Calu3 (cell line): ENCODE measurements around the gene TRAF3IP3. TPM values are rescaled to one million over a fixed set of nuclear protein-coding genes. Genes with fewer than 3 reads are reported as not detected.
A peak's percentile ranks its signal among the peaks of the same experiment; 100 is the strongest.

Experiments
- Bru-seq: library from RNA; stranded (reverse); fragments of 400-500 nt; gene quantifications from one replicate; lab custom pipeline; 2021; lab: Mats Ljungman, UMichigan
- BruChase-seq, 2 experiments: library from RNA; stranded (reverse); fragments of 400-500 nt; gene quantifications; one replicate each; lab custom pipeline; 2021; lab: Mats Ljungman, UMichigan
- BruUV-seq: library from RNA; stranded (reverse); fragments of 400-500 nt; replicated peaks from 2 replicates; lab custom pipeline; 2021; lab: Mats Ljungman, UMichigan
- CTCF ChIA-PET: fragments of 300-600 bp; sonication (Branson Sonifier 250); formaldehyde crosslinking; loops from one replicate; lab custom pipeline; 2022; ENCODE audit warnings: antibody characterized with exemption; lab: Charles Lee
- DNase-seq: peaks from one replicate; pipeline ENCODE4 v3.0.0; 2022
- H3K27ac Mint-ChIP-seq: one replicate; pipeline ENCODE4 v1.8.0; 2022; ENCODE audit warnings: mixed read lengths; ENCODE audit not compliant: unreplicated experiment
- H3K27me3 Mint-ChIP-seq: one replicate; pipeline ENCODE4 v1.8.0; 2022; ENCODE audit warnings: mixed read lengths; ENCODE audit not compliant: unreplicated experiment
- H3K36me3 Mint-ChIP-seq: one replicate; pipeline ENCODE4 v1.8.0; 2022; ENCODE audit warnings: mild to moderate bottlenecking, moderate library complexity, mixed read lengths; ENCODE audit not compliant: insufficient read depth, unreplicated experiment
- H3K4me1 Mint-ChIP-seq: one replicate; pipeline ENCODE4 v1.8.0; 2022; ENCODE audit warnings: mild to moderate bottlenecking, low read depth, mixed read lengths; ENCODE audit not compliant: unreplicated experiment
- H3K4me3 Mint-ChIP-seq: one replicate; pipeline ENCODE4 v1.8.0; 2022; ENCODE audit warnings: mild to moderate bottlenecking, low read depth, moderate library complexity, mixed read lengths; ENCODE audit not compliant: unreplicated experiment
- H3K9me3 Mint-ChIP-seq: one replicate; pipeline ENCODE4 v1.8.0; 2022; ENCODE audit warnings: low read depth, mixed read lengths; ENCODE audit not compliant: unreplicated experiment
- CTCF ChIP-seq: fragments of 200-600 bp; IDR thresholded peaks from one replicate; pipeline ENCODE4 v1.8.0; 2022; ENCODE audit warnings: antibody characterized with exemption; ENCODE audit not compliant: unreplicated experiment
- intact Hi-C: fragments of 100-400 bp; cut with micrococcal nuclease; formaldehyde crosslinking; loops from one replicate; pipeline ENCODE4 v1.10.0; 2022; ENCODE audit not compliant: unreplicated experiment
- long read RNA-seq: library from polyadenylated mRNA; stranded (forward); transcript quantifications from one replicate; pipeline ENCODE4 v2.0.0, GENCODE V29; 2022
- total RNA-seq: library from RNA; stranded (reverse); gene quantifications from 2 replicates; pipeline ENCODE4 v1.2.3, GENCODE V29; 2022

Gene TRAF3IP3, protein sequence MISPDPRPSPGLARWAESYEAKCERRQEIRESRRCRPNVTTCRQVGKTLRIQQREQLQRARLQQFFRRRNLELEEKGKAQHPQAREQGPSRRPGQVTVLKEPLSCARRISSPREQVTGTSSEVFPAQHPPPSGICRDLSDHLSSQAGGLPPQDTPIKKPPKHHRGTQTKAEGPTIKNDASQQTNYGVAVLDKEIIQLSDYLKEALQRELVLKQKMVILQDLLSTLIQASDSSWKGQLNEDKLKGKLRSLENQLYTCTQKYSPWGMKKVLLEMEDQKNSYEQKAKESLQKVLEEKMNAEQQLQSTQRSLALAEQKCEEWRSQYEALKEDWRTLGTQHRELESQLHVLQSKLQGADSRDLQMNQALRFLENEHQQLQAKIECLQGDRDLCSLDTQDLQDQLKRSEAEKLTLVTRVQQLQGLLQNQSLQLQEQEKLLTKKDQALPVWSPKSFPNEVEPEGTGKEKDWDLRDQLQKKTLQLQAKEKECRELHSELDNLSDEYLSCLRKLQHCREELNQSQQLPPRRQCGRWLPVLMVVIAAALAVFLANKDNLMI
- total RNA-seq (not detected in 2 replicates), Bru-seq, nascent RNA (not detected), BruChase-seq, experiment 1, labeled RNA remaining after a 6-hour chase (not detected), BruChase-seq, experiment 2, labeled RNA remaining after a 2-hour chase (not detected)
- long read RNA-seq: 0 reads

GRCh38 chr1:209755926-209756614, at the start of gene TRAF3IP3:
Gene TRAF3IP3 (plus strand): TSS chr1:209756053. CDS start chr1:209760040, 3,987 bp downstream.
- no peak for DNase-seq
- Mint-ChIP-seq H3K36me3 (no peaks in the 10 kb centered on the region), H3K9me3 (no peaks in the 10 kb centered on the region), H3K4me3 (no peak within 1 kb of the TSS), H3K27me3 (peaks cover 28% of the 10 kb centered on the region), H3K4me1 (no peaks in the 10 kb centered on the region), H3K27ac (no peak within 1 kb of the TSS)
- CTCF ChIA-PET: no interaction called here
- TF ChIP-seq CTCF: no peak
- intact Hi-C loops: no loop called here
- no TSS peak for BruUV-seq

- intact Hi-C loops: no loop called here
- DNase-seq: no peak
- Mint-ChIP-seq H3K4me1 (peaks cover 30% of the 10 kb centered on the region), H3K4me3 (no peak overlapping the region), H3K36me3 (no peaks in the 10 kb centered on the region), H3K27ac (no peak overlapping the region), H3K27me3 (no peaks in the 10 kb centered on the region), H3K9me3 (no peaks in the 10 kb centered on the region)
- CTCF ChIA-PET: interaction anchor here (0.8 kb wide), 1 partner anchor 57 kb away, joined by 3 read pairs; no protein-coding TSS in a partner anchor
- no TSS peak for BruUV-seq
- no peak for TF ChIP-seq CTCF
These were observed 49.2 kb upstream of the TRAF3IP3 start for GRCh38 chr1:209706622-209707021.

GRCh38 chr1:209707308-209707707, 48.5 kb upstream of the TRAF3IP3 start:
- no peak for DNase-seq
- no TSS peak for BruUV-seq
- no peak overlapping the region for H3K4me3 Mint-ChIP-seq
- intact Hi-C loops: no loop called here
- no peaks in the 10 kb centered on the region for H3K27me3 Mint-ChIP-seq
- peak overlapping the region; percentile 10 for H3K27ac Mint-ChIP-seq
- H3K9me3 Mint-ChIP-seq: no peaks in the 10 kb centered on the region
- TF ChIP-seq CTCF: no peak
- no peaks in the 10 kb centered on the region for H3K36me3 Mint-ChIP-seq
- CTCF ChIA-PET: interaction anchor here (0.6 to 0.8 kb wide), 3 partner anchors 7 to 1241 kb away, joined by 3 read pairs; no protein-coding TSS in a partner anchor
- H3K4me1 Mint-ChIP-seq: peaks cover 30% of the 10 kb centered on the region

GRCh38 chr1:209708297-209708696, 47.6 kb upstream of the TRAF3IP3 start:
- CTCF ChIA-PET: interaction anchor here (1.2 kb wide), 1 partner anchor 12 kb away, joined by 3 read pairs; no protein-coding TSS in a partner anchor
- DNase-seq: no peak
- intact Hi-C loops: no loop called here
- Mint-ChIP-seq H3K27me3 (no peaks in the 10 kb centered on the region), H3K27ac (no peak overlapping the region), H3K4me1 (peaks cover 30% of the 10 kb centered on the region), H3K36me3 (no peaks in the 10 kb centered on the region), H3K9me3 (no peaks in the 10 kb centered on the region), H3K4me3 (no peak overlapping the region)
- TF ChIP-seq CTCF: no peak
- no TSS peak for BruUV-seq
